Muscle of arm (tissue), 12 donors: Measurements from ENCODE around the gene ATXN7L1. TPM values are rescaled to one million over a fixed set of nuclear protein-coding genes. Genes with fewer than 3 reads are reported as not detected.
A peak's percentile ranks its signal among the peaks of the same experiment; 100 is the strongest.
"Not testable (repeated sequence)": the region's sequence is repeated elsewhere in the genome, so short reads cannot be mapped to it uniquely, and the experiment has no call there.

Experiments
- DNase-seq: peaks from one replicate; pipeline ENCODE4 v3.0.0-alpha.2; 2013
- polyA plus RNA-seq, 12 donors: library from polyadenylated mRNA; unstranded; fragments of 120-200 nt; gene quantifications; one replicate each; pipeline ENCODE4 v1.2.1, GENCODE V29; 2013; ENCODE audit not compliant: insufficient read length in 12 of 12

The ATXN7L1 gene
- polyA plus RNA-seq, 12 donors: 6.3 to 19.2 (median 8.0) TPM; not detected in 1

DNA sequence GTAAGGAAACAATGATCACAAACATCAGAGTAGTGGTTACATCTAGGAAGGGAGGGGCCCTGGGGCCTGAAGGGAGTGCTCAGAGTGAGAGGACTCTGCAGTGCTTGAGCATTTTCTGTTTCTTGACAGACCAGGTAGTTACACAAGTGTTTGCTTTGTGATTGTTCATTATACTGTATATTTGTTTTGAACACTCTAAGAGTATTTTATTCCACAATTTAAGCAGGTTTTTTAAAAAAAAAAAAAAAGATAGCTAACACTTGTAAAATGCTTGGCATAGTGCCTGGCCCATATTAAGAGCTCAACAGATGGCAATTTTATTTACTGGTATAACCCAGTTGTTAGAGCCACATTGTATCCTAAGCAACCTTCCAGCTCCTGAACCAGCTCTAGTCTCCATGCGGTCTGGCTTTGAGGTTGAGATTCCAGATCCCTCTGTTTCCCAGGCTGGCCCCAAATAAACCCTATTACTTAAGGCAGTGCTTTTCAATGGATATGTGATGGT lies 20.1 kb upstream of the ATXN7L1 start:
- no peak for DNase-seq

DNA sequence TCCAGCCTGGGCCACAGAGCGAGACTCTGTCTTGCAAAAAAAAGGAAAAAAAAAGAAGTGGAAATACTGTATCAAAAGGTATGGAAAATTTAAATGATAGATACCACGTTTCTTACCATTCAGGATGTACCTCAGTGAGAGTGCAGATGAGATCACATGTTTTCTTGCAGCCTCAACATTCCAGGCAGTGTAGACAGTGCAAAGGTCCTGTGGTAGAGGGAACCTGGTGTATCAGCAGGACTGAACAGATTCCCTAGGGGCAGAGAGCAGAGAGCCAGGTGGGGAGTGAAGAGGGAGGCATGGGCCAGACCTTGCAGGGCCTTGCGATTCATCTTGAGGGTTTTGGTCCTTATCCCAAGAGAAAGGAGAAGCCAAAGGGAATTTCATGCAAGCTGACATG lies 17.7 kb upstream of the ATXN7L1 start:
- DNase-seq: no peak

GRCh38 chr7:105892387-105892786 lies 16.0 kb upstream of the ATXN7L1 start:
- no peak for DNase-seq

GRCh38 chr7:105890290-105890997 lies 14.0 kb upstream of the ATXN7L1 start:
- DNase-seq: no peak

- no peak for DNase-seq
Observed at GRCh38 chr7:105887569-105888189, 11.3 kb upstream of the ATXN7L1 start.

DNA sequence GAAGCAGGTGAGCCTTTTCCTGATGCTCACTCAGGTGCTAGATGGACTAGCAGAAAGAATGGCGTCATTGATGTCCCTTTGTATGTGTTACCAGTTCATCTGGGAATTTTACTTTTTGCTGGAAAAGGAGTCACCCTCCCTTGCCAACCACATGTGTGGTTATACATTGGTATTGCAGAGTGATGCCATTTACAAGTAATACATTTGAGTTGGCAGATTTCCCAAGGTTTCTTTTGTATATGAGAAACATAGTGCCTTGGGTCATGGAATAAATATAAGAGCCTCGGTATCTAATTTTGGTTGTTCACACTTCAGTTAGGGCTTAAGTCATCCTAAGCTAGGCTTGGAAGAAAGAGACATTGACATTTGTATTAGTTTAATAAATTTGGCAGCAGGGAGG lies 10.4 kb upstream of the ATXN7L1 start:
- DNase-seq: no peak

DNA sequence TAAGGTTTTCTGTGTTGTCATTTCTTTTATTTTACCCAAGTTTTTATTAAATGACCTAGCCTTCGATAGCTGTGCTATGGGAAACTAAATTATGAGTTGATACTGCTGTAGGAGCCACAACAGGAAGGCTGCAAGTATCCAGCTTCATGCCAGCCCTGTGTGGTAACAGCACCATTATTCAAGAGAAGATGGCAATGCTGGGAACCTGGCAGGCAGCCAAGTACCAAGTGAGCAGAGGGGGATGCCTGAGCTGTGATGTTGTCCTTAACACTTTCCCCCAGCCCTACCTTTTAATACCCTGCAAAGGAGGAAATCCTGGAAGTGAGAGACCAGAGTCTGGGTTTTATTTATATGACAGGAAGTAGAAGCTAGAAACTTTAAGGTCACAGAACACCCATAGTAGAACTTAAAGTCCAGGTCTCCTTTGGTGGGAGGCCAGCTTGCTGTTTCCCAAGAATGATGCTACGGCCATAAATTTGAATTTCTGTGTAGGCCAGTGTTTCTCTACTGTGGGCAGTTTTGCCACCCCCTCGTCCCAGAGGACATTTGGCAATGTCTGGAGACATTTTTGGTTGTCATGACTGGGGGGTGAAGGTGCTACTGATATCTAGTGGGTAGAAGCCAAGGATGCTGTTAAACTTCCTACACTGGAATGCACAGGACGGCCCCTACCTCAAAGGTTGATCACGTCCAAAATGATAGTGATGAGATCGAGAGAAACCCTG lies 9.2 kb upstream of the ATXN7L1 start:
- no peak for DNase-seq

GRCh38 chr7:105883179-105883578 lies 6.8 kb upstream of the ATXN7L1 start:
- DNase-seq: not testable (repeated sequence)

- DNase-seq: no peak
Observed at GRCh38 chr7:105881439-105881838, 5.0 kb upstream of the ATXN7L1 start.

DNA sequence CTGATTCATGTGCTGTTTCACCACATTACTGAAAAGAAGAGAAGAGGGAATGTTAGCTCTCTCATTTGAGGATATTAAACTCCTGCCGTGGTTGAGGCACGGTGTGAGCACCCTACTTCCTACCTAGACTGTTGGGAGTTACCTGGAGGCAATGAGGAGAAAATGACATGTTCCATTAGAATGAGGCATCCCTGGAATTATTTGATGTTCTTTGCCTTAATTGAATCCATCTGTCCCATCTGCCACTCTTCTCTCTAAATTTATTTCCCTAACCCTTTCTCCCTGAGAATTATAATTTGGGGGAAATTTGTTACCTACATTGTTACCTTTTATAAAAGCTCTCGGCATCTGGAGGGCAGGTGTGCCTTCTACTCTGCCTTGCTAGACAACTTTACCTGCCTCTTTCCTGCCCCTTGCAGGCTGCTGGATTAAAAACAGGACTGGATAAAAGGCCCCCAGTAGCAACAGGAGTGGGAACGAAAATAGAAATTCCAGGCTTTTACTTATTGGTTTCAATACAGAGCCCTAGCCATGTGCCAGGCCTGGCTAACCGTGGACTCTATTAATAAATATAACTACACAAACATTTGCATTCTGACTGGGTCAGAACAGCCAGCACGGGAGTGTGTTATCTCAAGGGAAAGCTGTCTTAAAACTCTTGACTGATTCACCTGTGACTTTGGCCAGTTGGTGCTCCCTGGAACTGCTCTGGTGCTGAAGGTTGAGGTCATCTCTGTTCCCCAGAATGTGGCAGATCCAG lies 4.4 kb upstream of the ATXN7L1 start:
- DNase-seq: no peak

DNA sequence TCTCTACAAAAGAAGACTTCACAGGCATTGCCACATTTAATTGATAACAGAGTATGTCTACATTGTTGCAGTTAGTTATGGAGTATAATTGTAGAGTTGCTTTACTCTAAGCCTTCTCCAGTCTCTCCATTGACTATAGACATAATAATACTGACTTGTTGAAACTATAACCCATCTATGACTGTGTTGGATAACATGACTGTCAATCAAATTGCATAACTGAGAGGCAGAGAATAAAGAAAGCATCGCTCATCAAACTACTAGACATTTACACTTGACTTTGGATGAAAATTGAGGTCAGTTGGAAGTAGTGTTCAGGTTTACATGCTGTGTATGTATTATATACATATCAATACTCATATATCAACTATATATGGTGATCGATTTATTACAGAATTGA lies 3.4 kb upstream of the ATXN7L1 start:
- DNase-seq: no peak

DNA sequence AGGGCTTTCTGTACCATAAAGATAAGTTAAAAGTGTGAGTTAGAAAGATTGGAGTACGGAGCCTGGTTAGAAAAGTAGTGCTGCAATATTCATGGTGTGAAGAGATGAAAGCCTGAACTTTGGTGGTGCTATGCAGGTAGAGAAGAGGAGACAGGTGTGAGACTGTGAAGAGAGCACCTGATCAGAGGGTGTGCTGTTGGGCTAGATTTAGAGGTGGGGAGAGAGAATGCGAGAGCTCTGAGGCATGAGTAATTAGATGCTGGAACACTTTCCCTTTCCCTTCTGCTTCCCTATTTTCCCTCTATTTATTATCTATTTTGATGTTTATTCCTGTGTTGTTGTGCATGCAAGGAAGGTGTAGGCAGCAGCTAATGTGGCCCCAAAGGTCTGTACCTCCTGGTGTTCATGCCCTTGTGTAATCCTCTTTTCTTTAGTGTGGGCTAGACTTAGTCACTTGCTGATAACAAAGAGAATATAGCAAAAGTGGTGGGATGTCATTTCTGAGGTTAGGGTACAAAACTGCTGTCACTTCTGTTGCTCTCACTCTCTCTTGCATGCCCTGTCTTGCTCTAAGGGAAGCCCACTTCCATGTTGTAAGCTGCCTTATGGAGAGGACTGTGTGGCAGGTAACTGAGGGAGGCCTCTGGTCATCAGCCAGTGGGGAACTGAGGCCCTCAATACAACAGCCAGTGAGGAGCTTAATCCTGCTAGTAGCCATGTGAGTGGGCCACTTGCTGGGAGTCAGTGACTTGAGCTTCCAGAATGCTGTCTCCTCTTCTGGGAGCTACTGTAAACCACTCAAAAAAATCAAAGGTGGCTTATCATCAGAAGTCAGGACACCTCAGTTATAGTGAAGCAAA lies 2.6 kb upstream of the ATXN7L1 start:
- no peak for DNase-seq

- DNase-seq: no peak
Observed at GRCh38 chr7:105877736-105878135, 1.3 kb upstream of the ATXN7L1 start.

DNA sequence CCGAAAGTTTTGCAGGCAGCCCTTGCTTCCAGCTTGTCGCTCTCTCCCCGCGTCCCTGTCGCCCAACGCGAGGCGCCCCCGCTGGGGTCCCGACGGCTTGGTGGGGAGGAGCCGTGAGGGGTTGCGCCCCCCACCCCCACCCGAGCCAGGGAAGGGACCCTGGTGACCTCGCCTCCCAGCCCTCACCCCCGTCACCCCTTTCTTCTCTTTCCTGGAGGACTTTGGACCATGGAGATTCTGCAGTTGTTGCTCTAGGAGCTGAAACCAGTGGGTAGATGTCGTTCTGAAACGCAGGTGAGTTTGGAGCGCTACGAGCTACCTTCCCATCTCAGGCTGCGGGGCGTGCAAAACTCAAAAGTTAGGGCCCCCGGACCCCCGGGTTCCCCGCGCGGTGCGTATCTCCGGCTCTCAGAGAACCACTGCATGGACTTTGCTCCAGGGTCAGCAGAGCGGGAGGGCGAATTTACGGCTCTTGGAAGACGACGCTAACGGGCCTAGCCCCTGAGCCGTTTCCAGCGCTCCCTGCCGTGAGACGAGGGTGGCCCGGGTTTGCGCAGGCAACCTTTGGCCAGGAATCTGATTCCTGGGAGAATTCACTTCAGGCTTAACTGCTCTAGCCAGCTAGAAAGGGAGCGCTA lies 684 bp upstream of the ATXN7L1 start:
- peak; percentile 48 for DNase-seq

DNA sequence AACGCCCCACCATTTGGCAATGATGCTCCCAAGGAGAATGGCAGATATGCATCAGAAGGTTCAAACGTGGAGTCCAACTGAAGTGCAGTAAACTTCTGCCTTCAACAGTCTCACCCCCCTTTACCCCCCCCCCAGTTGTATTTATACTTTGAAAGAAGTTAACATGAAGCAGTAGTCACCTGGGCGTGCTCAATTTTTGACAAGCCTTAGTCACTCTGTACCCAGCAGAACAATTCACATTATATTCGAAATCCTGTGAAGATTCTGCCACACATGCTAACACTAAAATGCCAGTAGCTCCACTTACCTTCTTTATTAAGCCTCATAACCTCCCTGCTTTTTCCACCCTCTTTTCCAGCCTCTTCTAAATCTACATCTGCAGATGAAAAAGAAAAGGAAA lies 894 bp downstream of the ATXN7L1 start:
- DNase-seq: no peak

- no peak for DNase-seq
Observed at GRCh38 chr7:105874055-105874454, 2.3 kb downstream of the ATXN7L1 start.

DNA sequence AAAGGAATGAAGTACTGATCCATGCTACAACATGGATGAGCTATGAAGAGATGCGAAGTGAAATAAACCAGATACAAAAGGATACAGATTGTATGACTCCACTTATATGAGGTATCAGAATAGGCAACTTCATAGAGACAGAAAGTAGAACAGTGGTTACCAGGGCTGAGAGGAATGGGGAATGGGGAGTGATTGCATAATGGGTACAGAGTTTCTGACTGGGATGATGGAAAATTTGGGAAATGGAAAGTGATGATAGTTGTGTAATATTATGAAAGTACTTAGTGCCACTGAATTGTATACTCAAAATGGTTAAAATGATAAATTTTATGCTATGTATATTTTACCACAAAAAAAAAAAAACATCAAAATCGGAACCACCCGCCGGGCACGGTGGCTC lies 3.9 kb downstream of the ATXN7L1 start:
- no peak for DNase-seq

GRCh38 chr7:105871142-105871541 lies 5.3 kb downstream of the ATXN7L1 start:
- no peak for DNase-seq

GRCh38 chr7:105866102-105866801 lies 10.1 kb downstream of the ATXN7L1 start:
- no peak for DNase-seq

GRCh38 chr7:105863876-105864275 lies 12.5 kb downstream of the ATXN7L1 start:
- DNase-seq: no peak
